Stimulated activated CD4-positive, alpha-beta T cell treated with anti-CD3 and anti-CD28 coated beads, Interleukin-1b, Interleukin-23, amount 100 ng/mL, for 24 hours (primary cell): ENCODE measurements around the gene MAP6D1.
"Not testable (repeated sequence)": the region's sequence is repeated elsewhere in the genome, so short reads cannot be mapped to it uniquely, and the experiment has no call there.

ENCODE experiments used
- DNase-seq, 4 experiments: peaks; one replicate each; pipeline ENCODE4 v3.0.0-alpha.2; 2020; ENCODE audit warnings: low read depth in 4 of 4, low spot score in 1 of 4

The MAP6D1 gene

DNA sequence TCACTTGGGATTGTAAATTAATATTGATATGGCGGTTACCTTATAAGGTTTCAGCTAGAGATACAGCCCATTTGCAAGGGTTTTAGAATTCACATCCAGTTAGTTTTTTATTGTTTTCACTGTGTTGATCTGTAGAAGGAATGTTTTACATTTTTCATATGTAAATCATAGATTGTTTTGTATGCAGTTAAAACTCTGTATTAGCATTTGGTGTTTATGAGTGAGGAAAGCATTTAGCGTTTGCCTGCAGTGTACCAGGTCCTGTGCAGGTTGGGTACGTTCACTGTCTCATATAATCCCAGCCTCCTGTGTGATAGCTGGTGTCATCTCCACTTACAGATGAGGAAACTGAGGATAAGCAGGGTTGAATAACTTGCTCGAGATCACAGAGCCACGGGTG is 23.8 kb downstream of the MAP6D1 start:
- no peak for DNase-seq

DNA sequence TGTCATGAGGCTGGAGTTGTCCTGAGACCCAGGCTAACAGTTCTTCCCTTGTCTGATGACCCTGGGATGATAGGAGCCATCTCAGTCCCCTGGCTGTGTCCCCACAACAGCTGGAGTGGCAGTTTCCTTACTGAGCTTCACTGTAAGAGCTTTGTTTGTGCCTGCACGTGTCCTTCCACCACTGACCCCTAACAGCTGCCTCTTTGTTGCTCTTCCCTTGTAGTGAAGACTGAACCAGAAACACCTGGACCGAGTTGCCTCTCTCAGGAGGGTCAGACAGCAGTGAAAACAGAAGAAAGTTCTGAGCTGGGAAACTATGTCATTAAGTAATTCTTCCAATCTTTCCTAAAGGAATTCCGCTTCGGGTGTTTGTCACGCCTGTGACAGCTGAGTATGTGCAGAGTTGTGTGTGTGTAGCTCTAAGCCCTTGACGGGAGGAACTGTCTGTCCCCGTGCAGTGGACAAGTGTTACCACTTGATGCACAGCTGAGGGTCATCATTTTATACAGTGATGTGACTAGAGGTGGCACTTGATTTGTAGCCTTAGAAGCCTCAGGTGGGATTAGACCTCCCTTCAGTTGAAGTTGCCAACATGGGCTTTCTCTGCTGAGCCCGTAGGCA is 25.0 kb downstream of the MAP6D1 start:
- DNase-seq: no peak

DNA sequence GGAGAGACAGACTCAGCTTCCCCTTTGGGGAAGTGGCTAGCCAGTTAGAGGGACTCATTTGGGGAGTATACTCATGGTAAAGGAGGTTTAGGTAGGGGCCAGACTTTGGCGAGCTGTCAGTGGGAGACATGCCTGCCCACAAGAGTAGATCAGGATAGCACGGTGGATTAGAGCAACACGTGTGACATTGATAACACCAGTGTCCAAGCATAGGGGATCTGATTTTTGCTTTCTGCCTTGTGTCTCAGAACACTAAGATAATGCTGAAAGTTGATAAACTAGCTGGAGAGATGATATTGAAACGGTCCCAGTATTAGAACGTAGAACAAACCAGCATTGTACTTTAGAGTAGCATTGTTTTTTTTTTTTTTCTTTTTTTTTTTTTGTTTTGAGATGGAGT is 25.9 kb downstream of the MAP6D1 start:
- DNase-seq: no peak

DNA sequence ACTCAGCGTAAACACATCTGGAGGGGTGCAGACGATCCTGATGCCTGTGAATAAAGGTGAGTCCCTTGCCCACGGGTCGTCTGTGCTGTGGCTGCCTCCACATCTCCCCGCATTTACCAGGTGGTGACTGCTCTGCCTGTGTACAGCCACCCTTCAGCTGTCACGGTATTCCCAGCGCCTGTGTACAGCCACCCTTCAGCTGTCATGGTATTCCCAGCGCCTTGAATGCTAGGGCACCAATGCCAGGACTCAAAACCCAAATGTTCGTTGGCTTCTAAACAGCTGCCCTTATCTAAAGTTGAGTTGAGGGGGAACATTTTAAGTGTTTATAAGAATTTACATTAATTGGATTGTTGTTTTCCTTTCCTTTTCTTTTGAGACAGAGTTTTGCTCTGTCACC is 27.4 kb downstream of the MAP6D1 start:
- no peak for DNase-seq

DNA sequence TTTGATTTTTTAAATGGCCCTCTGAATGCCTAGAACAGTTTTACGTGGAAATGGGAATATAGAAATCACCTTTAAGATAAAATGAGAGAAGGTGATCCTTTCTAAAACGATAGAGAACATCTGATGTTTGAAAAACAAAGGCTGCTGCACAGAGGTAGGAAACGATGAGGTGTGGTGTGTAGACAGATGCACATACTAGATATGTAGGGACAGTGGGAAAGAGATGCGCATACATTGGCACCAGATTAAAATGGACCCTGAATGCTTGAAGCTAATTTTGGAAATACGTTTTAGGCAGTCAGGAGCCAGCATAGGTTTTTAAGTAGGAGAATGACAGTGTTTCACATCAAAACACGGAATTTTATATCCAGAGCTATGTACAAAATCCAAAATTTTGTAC is 29.0 kb downstream of the MAP6D1 start:
- DNase-seq: no peak

DNA sequence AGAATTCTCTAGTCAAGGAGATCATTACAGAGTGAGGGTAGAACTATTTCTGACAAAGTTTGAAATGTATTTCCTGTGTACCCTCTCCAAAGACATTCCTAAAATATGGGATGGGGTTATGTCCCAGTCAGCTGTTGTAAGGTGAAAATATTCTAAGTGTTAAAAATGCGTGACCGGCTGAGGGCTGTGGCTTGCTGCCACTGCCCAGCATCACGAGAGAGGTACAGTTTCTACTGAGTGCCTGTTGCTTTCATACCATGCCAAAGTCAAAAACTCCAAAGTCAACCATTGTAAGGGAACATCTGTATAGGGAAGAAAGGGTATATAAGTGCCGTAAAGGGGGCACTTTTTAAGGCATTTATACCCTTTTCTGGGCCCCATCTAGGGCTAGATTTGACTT is 30.9 kb downstream of the MAP6D1 start:
- DNase-seq: no peak

DNA sequence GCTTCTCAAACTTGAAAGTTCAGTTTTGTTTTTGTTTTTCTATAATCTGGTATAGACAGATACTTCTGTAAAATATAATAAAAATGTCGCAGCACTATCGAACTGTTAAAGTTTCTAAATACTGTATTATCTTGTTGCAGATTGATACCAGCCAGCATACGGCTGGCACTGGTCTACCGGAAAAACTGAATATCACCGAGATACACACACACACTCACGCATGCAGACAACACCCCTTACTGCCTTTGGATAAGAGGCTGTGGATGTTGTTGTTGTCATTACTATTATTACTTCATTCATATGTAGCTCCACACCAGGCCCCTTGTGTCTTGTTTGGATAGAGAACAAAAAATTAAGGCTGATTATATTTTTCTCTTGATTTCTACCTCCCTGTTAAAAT is 32.4 kb downstream of the MAP6D1 start:
- DNase-seq: no peak

DNA sequence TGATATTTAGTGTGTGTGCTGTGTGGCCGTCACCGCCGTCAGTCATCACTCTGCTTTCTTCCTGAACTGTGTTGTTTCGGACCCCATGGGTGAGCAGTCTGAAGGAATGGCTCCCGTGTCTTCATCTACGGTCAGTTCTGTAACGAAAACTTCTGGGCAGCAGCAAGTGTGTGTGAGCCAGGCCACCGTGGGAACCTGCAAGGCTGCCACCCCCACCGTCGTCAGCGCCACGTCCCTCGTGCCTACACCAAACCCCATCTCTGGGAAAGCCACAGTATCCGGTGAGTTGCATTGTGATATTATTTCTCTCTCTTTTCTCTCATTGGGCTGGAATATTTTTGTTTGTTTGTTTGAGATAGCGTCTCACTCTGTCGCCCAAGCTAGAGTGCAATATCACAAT is 34.7 kb downstream of the MAP6D1 start:
- DNase-seq: no peak

DNA sequence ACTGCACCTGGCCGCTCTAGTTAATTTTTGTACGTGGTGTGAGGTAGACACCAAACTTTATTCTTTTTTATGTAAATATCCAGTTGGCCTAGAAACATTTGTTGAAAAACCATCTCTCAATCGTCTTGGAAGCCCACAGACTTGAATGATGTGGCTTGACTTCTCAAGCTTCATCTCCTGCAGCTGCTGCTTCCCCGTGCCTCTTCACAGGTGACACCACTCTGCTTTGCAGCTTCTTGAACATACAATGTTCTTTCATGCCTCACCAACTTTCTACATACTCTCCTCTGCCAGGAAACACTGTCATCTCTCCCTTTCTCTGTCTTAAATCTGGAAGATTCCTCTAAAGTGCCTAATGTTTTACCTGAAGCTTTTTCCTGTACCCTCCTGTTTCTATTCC is 35.6 kb downstream of the MAP6D1 start:
- no peak for DNase-seq

DNA sequence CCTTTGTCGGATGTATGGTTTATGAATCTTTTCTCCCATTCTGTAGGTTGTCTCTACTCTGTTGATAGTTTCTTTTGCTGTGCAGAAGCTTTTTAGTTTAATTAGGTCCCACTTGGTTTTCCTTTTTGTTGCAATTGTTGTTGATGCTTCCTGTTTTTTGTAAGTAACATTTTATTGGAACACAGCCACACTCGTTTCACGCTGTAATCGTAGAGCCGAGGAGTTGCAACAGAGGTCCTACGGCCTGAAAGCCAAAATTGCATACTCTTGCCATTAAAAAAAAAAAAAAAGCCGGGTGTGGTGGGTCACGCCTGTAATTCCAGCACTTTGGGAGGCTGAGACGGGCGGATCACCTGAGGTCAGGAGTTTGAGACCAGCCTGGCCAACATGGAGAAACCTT is 40.9 kb downstream of the MAP6D1 start:
- not testable (repeated sequence) for DNase-seq

DNA sequence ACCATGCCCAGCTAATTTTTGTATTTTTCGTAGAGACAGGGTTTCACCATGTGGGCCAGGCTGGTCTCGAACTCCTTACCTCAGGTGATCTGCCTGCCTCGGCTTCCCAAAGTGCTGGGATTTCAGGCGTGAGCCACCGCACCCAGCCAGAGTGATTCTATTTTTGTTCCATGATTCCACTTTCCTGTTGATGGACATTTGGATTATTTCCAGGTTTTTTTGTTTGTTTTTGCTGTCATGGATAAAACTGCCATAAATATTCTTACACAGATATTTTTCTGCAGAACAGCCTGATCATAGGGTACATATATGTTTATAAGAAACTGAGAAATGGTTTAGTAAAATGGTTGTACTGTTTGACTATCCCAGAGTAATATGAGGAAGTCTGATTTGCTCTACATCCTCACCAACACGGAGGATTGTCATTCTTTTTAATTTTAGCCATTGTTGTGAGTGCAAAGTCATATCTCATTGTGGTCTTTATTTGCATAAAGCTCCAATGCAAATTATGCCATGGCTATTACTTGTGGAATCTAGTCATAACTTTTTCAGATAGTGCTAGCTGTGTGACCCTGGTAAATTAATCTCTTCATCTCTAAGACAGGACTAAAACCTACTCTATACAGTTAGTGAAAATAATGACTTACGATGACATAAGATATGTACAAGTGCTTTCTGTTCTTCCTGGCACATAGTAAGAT is 42.7 kb downstream of the MAP6D1 start:
- no peak for DNase-seq

DNA sequence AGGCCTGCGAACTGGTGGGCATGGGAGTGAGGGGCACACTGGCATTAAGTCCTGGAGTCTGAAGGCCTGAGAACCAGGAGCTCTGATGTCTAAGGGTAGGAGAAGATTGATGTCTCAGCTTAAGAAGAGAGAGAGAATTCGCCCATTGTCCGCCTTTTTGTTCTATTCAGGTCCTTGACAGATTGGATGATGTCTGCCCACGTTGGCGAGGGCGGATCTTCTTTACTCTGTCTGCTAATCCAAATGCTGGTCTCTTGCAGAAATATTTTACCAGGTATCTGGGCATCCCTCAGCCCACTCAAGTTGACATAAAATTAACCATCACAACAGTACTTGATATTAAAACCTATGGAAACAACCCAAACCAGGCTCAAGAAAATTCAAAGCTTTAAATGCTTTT is 44.1 kb downstream of the MAP6D1 start:
- no peak for DNase-seq

DNA sequence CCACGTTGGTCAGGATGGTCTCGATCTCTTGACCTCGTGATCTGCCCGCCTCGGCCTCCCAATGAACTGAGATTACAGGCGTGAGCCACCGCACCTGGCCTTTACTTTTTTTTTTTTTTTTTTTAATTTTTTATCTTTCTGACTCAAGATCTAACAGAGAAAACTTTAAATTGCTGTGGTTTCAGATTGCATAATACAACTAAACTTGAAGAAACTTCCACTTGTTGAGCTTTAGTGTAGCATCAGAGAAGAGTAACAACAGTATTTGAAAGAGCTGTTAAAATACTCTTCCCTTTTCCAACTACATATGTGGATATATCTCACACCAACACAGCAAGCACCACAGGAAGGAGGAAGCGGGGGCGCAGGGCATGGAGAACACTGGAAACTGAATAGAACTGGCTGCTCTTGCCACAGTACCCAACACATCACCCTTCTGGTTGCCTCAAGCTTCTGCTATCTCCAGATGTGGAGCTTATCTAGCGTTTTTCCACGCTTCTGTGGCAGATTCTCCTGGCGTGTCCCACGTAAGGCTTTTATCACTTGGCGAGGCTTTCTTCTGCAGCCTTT is 45.4 kb downstream of the MAP6D1 start:
- no peak for DNase-seq

DNA sequence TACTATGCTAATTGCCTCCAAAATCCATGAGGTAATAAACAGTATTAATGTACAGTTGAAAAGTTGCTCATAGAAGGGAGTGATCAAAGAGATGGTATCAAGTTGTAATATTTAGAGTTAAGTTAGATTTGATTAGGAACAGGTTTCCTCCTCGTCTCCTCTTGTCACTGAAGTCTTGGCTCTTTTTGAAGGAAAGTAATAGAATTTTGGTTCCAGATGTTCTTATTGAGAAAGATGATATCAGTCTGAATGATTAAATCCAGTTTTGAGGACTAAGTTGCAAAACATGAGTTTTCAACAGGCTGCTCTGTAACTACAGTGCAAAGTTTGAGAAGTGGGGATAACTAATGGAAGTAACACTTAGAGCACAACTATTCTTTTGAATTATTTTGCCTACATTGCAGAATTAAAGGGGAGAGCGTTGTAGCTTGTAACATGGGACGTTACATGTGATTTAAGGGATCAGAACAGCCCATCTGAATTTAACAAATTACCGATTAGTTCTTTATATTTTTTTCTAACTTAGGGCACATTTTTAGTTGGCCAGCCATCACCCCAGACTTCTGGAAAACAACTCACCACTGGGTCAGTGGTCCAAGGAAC is 48.3 kb downstream of the MAP6D1 start:
- DNase-seq: no peak

DNA sequence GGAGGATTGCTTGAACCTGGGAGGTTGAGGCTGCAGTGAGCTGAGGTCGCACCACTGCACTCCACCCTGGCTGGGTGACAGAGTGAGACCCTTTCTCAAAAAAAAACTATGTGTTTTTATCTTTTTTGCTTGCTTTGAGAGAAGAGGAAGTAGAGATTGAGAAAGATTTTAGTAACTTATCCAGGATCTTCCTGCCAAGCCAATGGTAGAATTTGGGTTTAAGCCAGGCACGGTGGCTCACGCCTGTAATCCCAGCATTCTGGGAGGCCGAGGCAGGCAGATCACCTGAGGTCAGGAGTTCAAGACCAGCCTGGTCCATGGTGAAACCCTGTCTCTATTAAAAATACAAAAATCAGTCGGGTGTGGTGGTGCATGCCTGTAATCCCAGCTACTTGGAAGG is 48.9 kb downstream of the MAP6D1 start:
- not testable (repeated sequence) for DNase-seq

DNA sequence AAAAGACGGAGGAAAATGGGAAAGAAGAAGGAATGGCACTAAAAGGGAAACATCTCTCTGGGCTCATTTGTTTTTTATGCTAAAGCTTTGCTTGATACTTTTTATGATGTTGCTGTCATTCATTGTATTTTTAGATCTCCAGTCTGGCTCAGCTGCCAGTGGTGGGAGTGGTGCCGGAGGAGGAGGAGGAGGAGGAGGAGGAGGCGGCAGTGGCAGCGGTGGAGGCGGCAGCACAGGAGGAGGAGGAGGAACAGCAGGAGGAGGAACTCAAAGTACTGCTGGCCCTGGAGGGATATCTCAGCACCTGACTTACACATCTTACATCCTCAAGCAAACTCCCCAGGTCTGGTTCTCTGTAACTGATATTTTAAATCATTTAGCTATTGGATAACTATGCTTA is 49.6 kb downstream of the MAP6D1 start:
- DNase-seq: no peak

DNA sequence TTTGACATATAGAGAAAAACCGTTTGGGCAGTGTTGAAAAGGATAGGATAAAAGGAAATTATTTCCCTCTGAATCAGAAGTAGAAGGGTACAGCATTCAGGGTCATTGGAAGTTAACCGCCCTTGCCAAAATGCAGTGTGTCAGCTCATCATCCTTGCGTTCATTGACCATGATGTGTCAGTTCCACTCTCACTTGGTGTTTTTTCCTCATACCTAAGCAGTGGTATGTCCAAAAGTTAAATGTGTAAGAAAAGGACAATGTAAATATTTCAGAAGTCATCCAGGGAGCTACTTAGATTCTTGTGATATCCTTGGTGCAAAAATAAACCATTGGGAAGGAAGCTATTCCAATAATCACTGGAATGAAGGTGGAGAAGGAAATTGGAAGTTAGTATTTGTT is 50.7 kb downstream of the MAP6D1 start:
- no peak for DNase-seq

DNA sequence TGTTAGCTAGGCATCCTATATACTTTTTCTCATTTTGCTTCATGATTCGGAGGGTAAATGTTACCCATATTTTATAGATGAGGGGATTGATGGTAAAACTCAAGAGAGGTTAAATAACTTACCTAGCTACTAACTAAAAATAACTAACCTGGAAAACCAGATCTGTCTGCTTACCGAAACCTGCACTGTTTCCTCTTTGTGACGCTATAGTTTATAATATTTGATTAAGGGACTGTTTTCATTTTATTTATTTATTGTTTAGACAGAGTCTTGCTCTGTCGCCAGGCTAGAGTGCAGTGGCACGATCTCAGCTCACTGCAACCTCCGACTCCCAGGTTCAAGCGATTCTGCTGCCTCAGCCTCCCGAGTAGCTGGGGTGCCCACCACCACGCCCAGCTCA is 55.9 kb downstream of the MAP6D1 start:
- no peak for DNase-seq

DNA sequence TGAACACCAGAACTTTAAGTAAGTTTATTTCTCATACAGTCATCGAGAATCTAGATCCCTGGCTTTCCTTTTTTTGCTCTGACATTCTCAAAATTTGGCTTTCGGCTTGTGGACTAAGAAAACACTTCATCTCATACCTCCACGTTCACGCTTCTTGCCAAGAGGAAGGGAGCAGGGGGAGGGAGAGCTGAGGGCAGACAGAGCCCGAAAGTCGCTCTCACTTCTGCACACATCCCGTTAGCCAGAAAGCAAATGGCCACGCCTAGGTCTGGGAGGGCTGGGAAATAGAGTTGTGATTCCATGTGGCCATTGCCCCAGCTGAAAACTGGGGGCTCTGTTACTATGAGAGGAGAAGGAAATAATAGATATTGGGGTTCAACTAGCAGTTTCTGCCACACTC is 57.3 kb downstream of the MAP6D1 start:
- DNase-seq: no peak

DNA sequence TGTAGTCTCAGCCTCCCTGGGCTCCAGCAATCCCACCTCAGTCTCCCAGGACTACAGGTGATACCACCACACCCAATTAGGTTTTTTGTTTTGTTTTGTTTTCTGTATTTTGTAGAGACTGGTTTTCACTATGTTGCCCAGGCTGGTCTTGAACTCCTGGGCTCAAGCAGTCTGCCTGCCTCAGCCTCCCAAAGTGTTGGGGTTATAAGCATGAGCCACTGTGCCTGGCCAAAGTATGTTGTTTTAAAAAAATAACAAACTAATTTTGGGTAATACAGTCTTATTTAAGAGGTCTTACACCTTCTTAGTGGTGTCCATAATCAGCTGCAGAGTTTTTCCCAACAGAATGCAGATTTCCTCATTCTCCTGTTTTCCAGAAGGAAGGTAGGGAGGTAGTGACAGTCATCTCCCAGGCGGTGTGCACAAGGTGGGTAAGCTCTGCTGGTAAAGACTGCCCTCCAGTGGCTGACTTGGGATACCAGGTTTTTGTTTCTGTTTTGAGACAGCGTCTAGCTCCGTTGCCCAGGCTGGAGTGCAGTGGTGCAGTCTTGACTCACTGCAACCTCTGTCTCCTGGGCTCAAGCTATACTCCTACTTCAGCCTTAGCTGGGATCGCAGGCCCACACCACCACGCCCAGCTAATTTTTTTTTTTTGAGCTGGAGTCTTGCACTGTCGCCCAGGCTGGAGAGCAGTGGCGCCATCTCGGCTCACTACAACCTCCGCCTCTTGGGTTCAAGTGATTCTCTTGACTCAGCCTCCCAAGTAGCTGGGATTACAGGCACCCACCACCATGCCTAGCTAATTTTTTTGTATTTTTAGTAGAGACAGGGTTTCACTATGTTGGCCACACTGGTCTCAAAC is 58.4 kb downstream of the MAP6D1 start:
- peak; percentile 36 to 48 (median 42) for DNase-seq

DNA sequence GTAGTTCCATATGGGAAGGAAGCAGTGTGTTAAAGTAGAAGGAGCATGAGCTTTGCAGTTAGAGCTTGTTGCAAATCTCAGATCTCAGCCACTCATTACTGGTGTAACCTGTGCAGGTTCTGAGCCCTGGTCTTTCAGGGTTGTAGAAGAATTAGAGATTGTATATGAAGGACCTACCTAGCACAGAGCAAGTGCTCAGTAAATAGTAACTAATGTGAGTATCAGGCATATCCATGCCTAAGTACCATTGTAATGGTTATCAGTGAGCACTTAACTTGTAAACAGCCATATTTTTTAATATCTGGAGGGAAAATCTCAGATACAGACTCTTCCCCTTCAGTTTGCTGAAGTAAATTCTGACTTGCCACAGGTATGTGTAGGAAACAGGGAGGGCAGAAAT is 59.3 kb downstream of the MAP6D1 start:
- no peak for DNase-seq
